SK-N-SH (cell line): ENCODE data around the gene TADA3. TPM values are rescaled to one million over a fixed set of nuclear protein-coding genes. Genes with fewer than 3 reads are reported as not detected.

Experiments used
- CTCF ChIA-PET: fragments of 300-600, 350-600 bp; formaldehyde crosslinking; extraction: SDS; loops from one replicate; lab custom pipeline; 2021; lab: Yijun Ruan, JAX
- POLR2A ChIA-PET: fragments of 350-600 bp; sonication (Branson Sonifier 250); formaldehyde crosslinking; extraction: SDS; loops from one replicate; lab custom pipeline; 2020; ENCODE audit warnings: antibody characterized with exemption, inconsistent platforms; lab: Yijun Ruan, JAX
- DNase-seq: peaks from one replicate; pipeline ENCODE4 v3.0.0; 2012
- H2AFZ ChIP-seq: fragments of 200-600 bp; sonication (generic); 2 replicates; pipeline ENCODE4 v1.8.1; 2016; ENCODE audit warnings: antibody characterized with exemption, mild to moderate bottlenecking, low read depth
- H3F3A ChIP-seq: fragments of 200-600 bp; sonication (generic); replicated peaks from 2 replicates; pipeline ENCODE3; 2016; ENCODE audit warnings: antibody characterized with exemption, mild to moderate bottlenecking; ENCODE audit not compliant: insufficient read depth
- H3K27ac ChIP-seq, 2 experiments: fragments of 200-500 bp in 1 of 2; fragments of 200-600 bp in 1 of 2; sonication (Bioruptor generic) in 1 of 2; sonication (generic), shearing (Covaris generic) in 1 of 2; 2 replicates each; pipeline versions ENCODE4 v1.5.1 to v1.6.1; 2014 to 2016; ENCODE audit warnings: low read depth in 2 of 2, inconsistent platforms in 1 of 2, low read length in 1 of 2, mild to moderate bottlenecking in 1 of 2, mixed read lengths in 1 of 2
- H3K27me3 ChIP-seq: fragments of 200-600 bp; sonication (generic), shearing (Covaris generic); 2 replicates; pipeline ENCODE4 v1.6.1; 2016; ENCODE audit warnings: mixed run types; ENCODE audit not compliant: insufficient read depth
- H3K36me3 ChIP-seq, 2 experiments: fragments of 200-500 bp in 1 of 2; fragments of 200-600 bp in 1 of 2; sonication (Bioruptor generic) in 1 of 2; sonication (generic) in 1 of 2; replicated peaks in 1 of 2; 2 replicates each; pipeline versions ENCODE3 to v1.5.1; 2014 to 2016; ENCODE audit warnings: low read length in 1 of 2, mild to moderate bottlenecking in 1 of 2; ENCODE audit not compliant: insufficient read depth in 2 of 2, control insufficient read depth in 1 of 2
- H3K4me1 ChIP-seq, 2 experiments: fragments of 200-500 bp in 1 of 2; fragments of 200-600 bp in 1 of 2; sonication (Bioruptor generic) in 1 of 2; sonication (generic), shearing (Covaris generic) in 1 of 2; 2 replicates each; pipeline versions ENCODE4 v1.5.1 to v1.6.1; 2014 to 2016; ENCODE audit warnings: low read depth in 1 of 2, low read length in 1 of 2, mixed run types in 1 of 2; ENCODE audit not compliant: insufficient read depth in 2 of 2, control insufficient read depth in 1 of 2
- H3K4me2 ChIP-seq: fragments of 200-600 bp; sonication (generic), shearing (Covaris generic); 2 replicates; pipeline ENCODE4 v1.6.1; 2017; ENCODE audit warnings: mixed run types
- H3K4me3 ChIP-seq, 2 experiments: fragments of 200-500 bp in 1 of 2; fragments of 200-600 bp in 1 of 2; sonication (Bioruptor generic) in 1 of 2; sonication (generic), shearing (Covaris generic) in 1 of 2; 2 replicates each; pipeline versions ENCODE4 v1.5.1 to v1.8.1; 2014 to 2016; ENCODE audit warnings: low read depth in 2 of 2, inconsistent platforms in 1 of 2, low read length in 1 of 2, mild to moderate bottlenecking in 1 of 2, mixed read lengths in 1 of 2, moderate library complexity in 1 of 2
- H3K79me2 ChIP-seq: fragments of 200-600 bp; sonication (generic); 2 replicates; pipeline ENCODE4 v1.8.1; 2017; ENCODE audit warnings: mild to moderate bottlenecking; ENCODE audit not compliant: insufficient read depth
- H3K9ac ChIP-seq: fragments of 200-600 bp; sonication (generic); 2 replicates; pipeline ENCODE4 v1.6.1; 2017; ENCODE audit warnings: mixed run types
- H3K9me2 ChIP-seq: fragments of 200-600 bp; sonication (generic); 2 replicates; pipeline ENCODE4 v1.6.1; 2017; ENCODE audit warnings: mixed run types
- H3K9me3 ChIP-seq: fragments of 200-600 bp; sonication (generic); 2 replicates; pipeline ENCODE4 v1.6.1; 2017; ENCODE audit warnings: mixed run types, mild to moderate bottlenecking, moderate library complexity
- H4K20me1 ChIP-seq: fragments of 200-600 bp; sonication (generic); 2 replicates; pipeline ENCODE4 v1.6.1; 2017; ENCODE audit warnings: mild to moderate bottlenecking, mixed run types; ENCODE audit not compliant: insufficient read depth
- CHD2 ChIP-seq: fragments of 150-350 bp; IDR thresholded peaks from 2 replicates; pipeline ENCODE4 v1.6.1; 2018; ENCODE audit warnings: low read length; ENCODE audit not compliant: partially characterized antibody
- FOXJ3 ChIP-seq: sonication (generic); formaldehyde crosslinking; IDR thresholded peaks from 2 replicates; pipeline ENCODE4 v1.5.1; 2020; ENCODE audit warnings: mild to moderate bottlenecking, missing genetic modification reagents
- GABPA ChIP-seq: IDR thresholded peaks from 2 replicates; pipeline ENCODE4 v1.4.0; 2012; ENCODE audit warnings: low read depth, mild to moderate bottlenecking
- JUND ChIP-seq: IDR thresholded peaks from 2 replicates; pipeline ENCODE4 v1.4.0; 2012
- MEF2A ChIP-seq: IDR thresholded peaks from 2 replicates; pipeline ENCODE4 v1.4.0; 2012; ENCODE audit warnings: low read depth, borderline replicate concordance
- MXI1 ChIP-seq: IDR thresholded peaks from 2 replicates; pipeline ENCODE4 v1.6.1; 2012; ENCODE audit warnings: mild to moderate bottlenecking, low read depth, low read length, improper control_type of control experiment
- NFIC ChIP-seq: IDR thresholded peaks from 2 replicates; pipeline ENCODE4 v1.4.0; 2012; ENCODE audit warnings: borderline replicate concordance
- RAD21 ChIP-seq: IDR thresholded peaks from 2 replicates; pipeline ENCODE4 v1.6.1; 2012; ENCODE audit warnings: mild to moderate bottlenecking, low read length
- RCOR1 ChIP-seq: fragments of 150-350 bp; IDR thresholded peaks from 2 replicates; pipeline ENCODE4 v1.6.1; 2017; ENCODE audit warnings: antibody characterized with exemption, low read length
- SIN3A ChIP-seq: IDR thresholded peaks from 2 replicates; pipeline ENCODE4 v1.6.1; 2012; ENCODE audit warnings: low read depth, mild to moderate bottlenecking, low read length, moderate library complexity, borderline replicate concordance
- SMC3 ChIP-seq: IDR thresholded peaks from 2 replicates; pipeline ENCODE4 v1.6.1; 2012; ENCODE audit warnings: low read depth, low read length, improper control_type of control experiment
- TCF12 ChIP-seq: IDR thresholded peaks from 2 replicates; pipeline ENCODE4 v1.4.0; 2012
- TEAD4 ChIP-seq: IDR thresholded peaks from 2 replicates; pipeline ENCODE4 v1.4.0; 2012; ENCODE audit warnings: mild to moderate bottlenecking, borderline replicate concordance; ENCODE audit not compliant: insufficient read depth
- WGBS: methylation state at CpG from one replicate; pipeline ENCODE4 v1.1.6; 2017; ENCODE audit warnings: low lambda C conversion rate; 5-methylcytosine and 5-hydroxymethylcytosine counted together
- polyA plus RNA-seq, 3 experiments: library from polyadenylated mRNA; depleted of rRNA; stranded (reverse); fragments of >200 nt; gene quantifications; 2 replicates each; pipeline ENCODE4 v1.2.3, GENCODE V29; 2012
- TF ChIP-seq, protein P1 (sequence below): IDR thresholded peaks from 2 replicates; pipeline ENCODE4; 2012
- TF ChIP-seq, protein P2 (sequence below): fragments of 200-600 bp; sonication (generic); IDR thresholded peaks from 2 replicates; pipeline ENCODE4 v1.6.1; 2017; ENCODE audit warnings: antibody characterized with exemption, mild to moderate bottlenecking, moderate library complexity

The TADA3 gene
- polyA plus RNA-seq, 1 of the 3 experiments (the other 2 are of a cell fraction): 102 TPM

- no peaks in the 10 kb centered on the region for H3K9me3 ChIP-seq
- DNase-seq: no peak
- no peaks in the 10 kb centered on the region for H3K9me2 ChIP-seq
- no peaks in the 10 kb centered on the region for H3K27me3 ChIP-seq
- H4K20me1 ChIP-seq: no peaks in the 10 kb centered on the region
- no peaks in the 10 kb centered on the region for H3K36me3 ChIP-seq
- no peak for TF ChIP-seq MXI1
- H3K79me2 ChIP-seq: no peaks in the 10 kb centered on the region
- no peak overlapping the region for H2AFZ ChIP-seq
- no peak overlapping the region for H3K4me2 ChIP-seq
- no peaks in the 10 kb centered on the region for H3K4me1 ChIP-seq
- WGBS: 94% methylated on average over 6 of the region's 7 CpGs
- no peak overlapping the region for H3K9ac ChIP-seq
- no peak overlapping the region for H3K27ac ChIP-seq
- ChIA-PET POLR2A (no interaction called here), CTCF (no interaction called here)
- no peaks in the 10 kb centered on the region for H3F3A ChIP-seq
- no peak overlapping the region for H3K4me3 ChIP-seq
Measured at GRCh38 chr3:9818666-9819335, 26.5 kb upstream of the TADA3 start.

- Histone ChIP-seq H3K4me1 (no peaks in the 10 kb centered on the region), H2AFZ (no peak overlapping the region), H3K27me3 (no peaks in the 10 kb centered on the region), H3F3A (no peaks in the 10 kb centered on the region), H3K9me2 (no peaks in the 10 kb centered on the region), H4K20me1 (no peaks in the 10 kb centered on the region), H3K79me2 (no peaks in the 10 kb centered on the region), H3K4me3 (no peak overlapping the region), H3K9ac (no peak overlapping the region), H3K9me3 (no peaks in the 10 kb centered on the region), H3K36me3 (peaks cover 0 to 4% of the 10 kb centered on the region in 2 experiments), H3K4me2 (no peak overlapping the region), H3K27ac (no peak overlapping the region)
- 96% methylated on average over 6 of the region's 6 CpGs for WGBS
- POLR2A ChIA-PET: no interaction called here
- TF ChIP-seq FOXJ3 (no peak), MEF2A (no peak), GABPA (no peak), SIN3A (no peak), NFIC (no peak), CHD2 (no peak), TEAD4 (no peak), RCOR1 (no peak), JUND (no peak), TCF12 (no peak), RAD21 (no peak), SMC3 (no peak)
- TF ChIP-seq, protein P1, sequence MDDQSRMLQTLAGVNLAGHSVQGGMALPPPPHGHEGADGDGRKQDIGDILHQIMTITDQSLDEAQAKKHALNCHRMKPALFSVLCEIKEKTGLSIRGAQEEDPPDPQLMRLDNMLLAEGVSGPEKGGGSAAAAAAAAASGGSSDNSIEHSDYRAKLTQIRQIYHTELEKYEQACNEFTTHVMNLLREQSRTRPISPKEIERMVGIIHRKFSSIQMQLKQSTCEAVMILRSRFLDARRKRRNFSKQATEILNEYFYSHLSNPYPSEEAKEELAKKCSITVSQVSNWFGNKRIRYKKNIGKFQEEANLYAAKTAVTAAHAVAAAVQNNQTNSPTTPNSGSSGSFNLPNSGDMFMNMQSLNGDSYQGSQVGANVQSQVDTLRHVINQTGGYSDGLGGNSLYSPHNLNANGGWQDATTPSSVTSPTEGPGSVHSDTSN: no peak
- TF ChIP-seq, protein P2, sequence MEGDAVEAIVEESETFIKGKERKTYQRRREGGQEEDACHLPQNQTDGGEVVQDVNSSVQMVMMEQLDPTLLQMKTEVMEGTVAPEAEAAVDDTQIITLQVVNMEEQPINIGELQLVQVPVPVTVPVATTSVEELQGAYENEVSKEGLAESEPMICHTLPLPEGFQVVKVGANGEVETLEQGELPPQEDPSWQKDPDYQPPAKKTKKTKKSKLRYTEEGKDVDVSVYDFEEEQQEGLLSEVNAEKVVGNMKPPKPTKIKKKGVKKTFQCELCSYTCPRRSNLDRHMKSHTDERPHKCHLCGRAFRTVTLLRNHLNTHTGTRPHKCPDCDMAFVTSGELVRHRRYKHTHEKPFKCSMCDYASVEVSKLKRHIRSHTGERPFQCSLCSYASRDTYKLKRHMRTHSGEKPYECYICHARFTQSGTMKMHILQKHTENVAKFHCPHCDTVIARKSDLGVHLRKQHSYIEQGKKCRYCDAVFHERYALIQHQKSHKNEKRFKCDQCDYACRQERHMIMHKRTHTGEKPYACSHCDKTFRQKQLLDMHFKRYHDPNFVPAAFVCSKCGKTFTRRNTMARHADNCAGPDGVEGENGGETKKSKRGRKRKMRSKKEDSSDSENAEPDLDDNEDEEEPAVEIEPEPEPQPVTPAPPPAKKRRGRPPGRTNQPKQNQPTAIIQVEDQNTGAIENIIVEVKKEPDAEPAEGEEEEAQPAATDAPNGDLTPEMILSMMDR: no peak
- CTCF ChIA-PET: no interaction called here
- no peak for DNase-seq
Measured at GRCh38 chr3:9817436-9817835, 25.2 kb upstream of the TADA3 start.
